ENCODE data around the gene ERVH48-1.
A peak's percentile ranks its signal among the peaks of the same experiment; 100 is the strongest.
"Not testable (repeated sequence)": the region's sequence is repeated elsewhere in the genome, so short reads cannot be mapped to it uniquely, and the experiment has no call there.

The ERVH48-1 gene

DNA sequence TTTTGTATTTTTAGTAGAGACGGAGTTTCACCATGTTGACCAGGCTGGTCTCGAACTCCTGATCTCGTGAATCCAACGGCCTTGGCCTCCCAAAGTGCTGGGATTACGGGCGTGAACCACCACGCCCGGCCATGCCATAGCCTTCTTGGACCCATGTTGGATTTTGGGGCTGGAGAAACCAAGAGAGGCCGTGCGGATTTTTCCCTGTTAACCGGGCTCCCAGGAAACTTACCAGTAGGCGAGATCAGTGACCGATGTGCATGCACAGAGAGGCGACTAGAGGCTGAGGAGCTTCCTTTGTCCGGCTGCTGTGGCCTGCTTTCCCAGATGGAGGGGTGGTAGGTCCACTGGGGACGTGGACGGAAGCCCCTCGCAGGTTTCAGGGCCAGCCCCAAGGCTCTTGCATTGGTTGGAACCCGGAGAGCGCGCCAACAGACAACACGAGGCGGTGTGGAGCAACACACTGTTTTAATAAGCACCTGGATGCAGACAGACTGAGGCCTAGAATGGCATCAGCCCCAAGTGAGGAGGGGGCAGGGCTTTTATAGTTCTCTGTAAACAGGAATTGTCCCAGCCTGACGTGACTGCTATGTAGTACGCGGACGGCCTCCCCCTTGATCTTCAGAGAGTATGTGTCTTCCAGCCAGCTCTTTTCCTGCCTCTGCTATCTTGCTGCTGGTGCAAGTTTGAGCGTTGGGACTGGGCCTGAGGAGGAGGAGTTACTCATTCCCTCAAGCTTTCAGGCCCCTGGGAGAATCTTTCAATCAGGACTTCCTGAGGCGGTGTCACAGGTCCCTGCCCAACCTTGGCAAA is at the start of gene ERVH48-1:
TSS of gene ERVH48-1 (minus strand) at position 517 of the 813 bp plus-strand sequence. CDS start 6,624 bp downstream, outside the sequence.
- DNase-seq (ENCODE audit: low read depth in 2 of 3, low spot score in 1 of 3), result no peak

DNA sequence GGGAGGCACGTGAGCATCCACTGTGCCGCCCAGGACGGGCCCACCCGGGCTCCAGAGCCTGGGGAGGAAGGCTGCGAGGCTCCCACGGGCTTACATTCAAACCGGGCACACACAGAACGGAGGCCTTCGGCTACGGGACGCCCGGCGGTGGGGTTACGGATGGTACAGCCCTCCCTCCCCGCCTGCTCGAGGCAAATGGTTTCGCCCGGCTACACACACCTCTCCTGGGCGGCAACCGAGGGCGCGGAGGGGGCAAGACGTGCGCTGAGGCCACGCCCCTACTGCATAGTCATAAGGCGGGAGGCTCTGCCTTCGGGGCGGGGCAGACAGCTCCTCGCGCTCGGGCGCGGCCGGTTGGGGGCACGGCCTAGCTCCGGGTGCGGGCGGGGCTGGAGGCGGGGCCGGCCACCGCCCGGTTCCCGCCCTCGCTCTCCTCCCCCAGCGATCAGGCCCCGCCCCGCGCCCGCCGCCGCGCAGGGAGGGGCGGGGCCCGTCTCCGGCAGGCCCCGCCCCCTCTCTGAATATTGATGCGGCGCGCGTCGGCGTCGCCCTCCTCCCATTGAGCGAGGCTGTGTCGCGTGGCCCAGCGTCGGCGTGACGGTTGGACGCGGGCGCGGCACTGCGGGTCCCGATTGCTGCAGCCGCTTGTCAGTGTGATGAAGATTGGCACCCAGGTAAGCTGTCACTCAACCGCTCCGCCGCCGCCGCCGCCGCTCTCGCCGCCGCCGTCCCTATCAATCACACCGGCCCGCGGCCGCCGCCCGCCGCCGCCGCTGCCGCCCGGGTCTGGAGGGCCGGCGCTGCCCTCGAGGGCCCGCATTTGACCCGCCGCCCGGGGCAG is 48.8 kb upstream of the ERVH48-1 start, which contains the start of gene PKNOX1:
TSS of gene PKNOX1 (plus strand) at position 572 of the 841 bp plus-strand sequence. CDS start 29,820 bp downstream, outside the sequence.
- DNase-seq (ENCODE audit: low read depth in 2 of 3, low spot score in 1 of 3), result peak; percentile 97 to 99 (median 98)

DNA sequence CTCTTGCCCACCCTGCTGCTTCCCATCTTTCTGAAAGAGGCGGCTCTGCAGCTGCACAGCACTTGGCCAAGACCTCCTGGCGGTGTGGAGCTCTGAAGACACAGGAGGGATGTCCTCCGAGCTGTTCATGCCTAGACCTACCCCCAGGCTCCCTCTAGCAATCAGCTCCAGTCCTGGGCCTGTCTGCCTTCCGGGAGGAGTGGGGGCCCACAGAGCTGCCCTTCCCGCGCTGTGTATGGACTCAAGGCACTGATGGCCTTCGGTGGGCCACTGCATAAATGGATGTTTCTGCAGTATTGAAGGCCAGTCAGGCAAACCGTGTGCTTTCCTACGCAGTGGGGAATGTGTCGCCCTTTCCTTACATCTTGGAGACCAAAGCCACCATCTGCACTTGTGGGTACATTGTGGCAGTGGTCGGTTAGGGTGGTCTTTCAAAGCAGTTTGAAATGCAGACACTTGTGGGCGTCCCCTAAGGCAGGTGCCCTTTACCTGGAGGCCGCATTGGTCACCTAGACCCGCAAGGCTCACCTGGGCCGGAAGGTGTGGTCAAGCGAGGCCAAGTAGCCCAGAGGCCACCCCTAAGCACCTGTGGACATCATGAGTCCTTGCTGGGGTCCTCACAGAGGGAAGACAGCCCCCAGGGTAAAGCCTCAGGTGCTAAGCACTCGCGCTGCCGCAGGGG is 48.0 kb upstream of the ERVH48-1 start:
- no peak for DNase-seq (ENCODE audit: low read depth in 2 of 3, low spot score in 1 of 3)

DNA sequence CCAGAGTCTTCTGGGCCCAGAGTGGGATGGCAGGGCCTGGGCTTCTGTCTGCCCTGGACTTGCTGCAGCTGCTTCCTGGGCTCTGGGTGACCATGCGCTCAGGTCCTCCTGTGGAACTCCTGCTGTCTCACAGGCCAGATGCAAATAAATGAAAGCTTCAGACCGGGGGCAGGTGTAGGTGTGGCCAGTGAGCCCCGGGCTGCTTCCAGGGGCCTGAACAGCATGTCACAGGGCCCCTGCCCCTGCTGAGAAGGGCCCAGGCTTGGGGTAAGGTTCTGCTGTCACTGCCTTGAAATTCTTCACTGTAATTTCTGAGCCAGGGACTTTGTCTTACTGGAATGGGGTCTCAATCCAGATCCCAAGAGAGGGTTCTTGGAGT is 46.5 kb upstream of the ERVH48-1 start:
- no peak for DNase-seq (ENCODE audit: low read depth in 2 of 3, low spot score in 1 of 3)

DNA sequence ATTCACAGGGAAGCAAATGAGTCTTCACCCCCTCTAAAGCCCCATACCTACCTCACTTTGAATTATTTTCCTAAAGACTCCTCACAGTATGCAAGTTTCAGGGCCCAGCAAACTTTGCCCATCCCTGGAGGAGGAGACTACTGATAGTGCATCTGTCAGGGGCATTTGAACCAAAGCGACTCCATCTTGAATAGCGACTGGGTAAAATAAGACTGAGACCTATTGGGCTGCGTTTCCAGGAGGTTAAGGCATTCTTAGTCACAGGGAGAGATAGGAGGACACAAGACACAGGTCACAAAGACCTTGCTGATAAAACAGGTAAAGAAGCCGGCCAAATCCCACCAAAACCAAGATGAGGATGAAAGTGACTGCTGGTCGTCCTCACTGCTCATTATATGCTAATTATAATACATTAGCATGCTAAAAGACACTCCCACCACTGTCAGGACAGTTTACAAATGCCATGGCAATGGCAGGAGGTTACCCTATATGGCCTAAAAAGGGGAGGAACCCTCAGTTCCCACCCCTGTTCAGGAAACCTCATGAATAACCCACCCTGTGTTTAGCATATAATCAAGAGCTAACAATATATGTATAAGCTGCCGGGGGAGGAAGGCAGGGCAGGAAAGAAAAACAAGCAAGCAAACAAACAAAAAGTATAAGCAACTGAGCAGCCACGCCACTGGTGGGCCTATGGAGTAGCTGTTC is 45.7 kb upstream of the ERVH48-1 start:
- DNase-seq (ENCODE audit: low read depth in 2 of 3, low spot score in 1 of 3), result no peak

DNA sequence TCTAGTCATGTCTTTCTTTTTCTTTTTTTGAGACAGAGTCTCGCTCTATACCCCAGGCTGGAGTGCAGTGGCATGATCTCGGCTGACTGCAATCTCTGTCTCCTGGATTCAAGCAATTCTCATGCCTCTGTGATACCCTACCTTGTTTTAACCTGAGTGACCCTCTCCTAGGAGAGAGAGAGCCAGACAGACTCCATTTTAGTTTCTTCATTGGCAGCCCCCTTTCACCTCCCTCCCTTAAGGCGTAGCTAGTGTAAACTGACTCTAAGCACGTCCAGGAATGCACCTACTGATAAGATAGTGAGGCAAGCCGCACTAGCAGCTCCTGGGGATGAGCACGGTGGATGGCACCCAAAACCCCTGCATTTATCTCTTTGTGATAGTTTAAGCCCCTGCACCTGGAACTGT is 43.8 kb upstream of the ERVH48-1 start:
- no peak for DNase-seq (ENCODE audit: low read depth in 2 of 3, low spot score in 1 of 3)

DNA sequence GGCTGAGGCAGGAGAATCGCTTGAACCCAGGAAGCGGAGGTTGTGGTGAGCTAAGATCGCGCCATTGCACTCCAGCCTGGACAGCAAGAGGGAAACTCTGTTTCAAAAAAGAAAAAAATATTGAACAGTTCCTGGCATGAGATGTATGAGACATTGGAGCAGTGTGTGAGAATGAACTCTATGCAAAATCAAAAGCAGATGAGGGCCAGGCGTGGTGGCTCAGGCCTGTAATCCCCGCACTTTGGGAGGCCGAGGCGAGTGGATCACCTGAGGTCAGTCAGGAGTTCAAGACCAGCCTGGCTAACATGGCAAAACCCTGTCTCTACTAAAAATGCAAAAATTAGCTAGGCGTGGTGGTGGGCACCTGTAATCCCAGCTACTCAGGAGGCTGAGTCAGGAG is 42.2 kb upstream of the ERVH48-1 start:
- DNase-seq (ENCODE audit: low read depth in 2 of 3, low spot score in 1 of 3), result not testable (repeated sequence)

DNA sequence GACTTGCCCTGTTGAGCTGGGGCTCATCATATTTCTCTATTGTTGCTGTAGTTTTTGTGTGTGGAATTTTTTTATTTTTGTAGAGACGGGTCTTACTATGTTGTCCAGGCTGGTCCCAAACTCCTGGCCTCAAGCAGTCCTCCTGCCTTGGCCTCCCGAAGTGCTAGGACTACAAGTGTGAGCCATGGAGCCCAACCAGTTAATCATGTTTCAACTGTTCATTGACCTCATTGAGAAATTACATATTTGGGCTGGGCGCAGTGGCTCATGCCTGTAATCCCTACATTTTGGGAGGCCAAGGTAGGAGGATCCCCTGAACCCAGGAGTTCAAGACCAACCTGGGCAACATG is 39.8 kb upstream of the ERVH48-1 start:
- no peak for DNase-seq (ENCODE audit: low read depth in 2 of 3, low spot score in 1 of 3)

DNA sequence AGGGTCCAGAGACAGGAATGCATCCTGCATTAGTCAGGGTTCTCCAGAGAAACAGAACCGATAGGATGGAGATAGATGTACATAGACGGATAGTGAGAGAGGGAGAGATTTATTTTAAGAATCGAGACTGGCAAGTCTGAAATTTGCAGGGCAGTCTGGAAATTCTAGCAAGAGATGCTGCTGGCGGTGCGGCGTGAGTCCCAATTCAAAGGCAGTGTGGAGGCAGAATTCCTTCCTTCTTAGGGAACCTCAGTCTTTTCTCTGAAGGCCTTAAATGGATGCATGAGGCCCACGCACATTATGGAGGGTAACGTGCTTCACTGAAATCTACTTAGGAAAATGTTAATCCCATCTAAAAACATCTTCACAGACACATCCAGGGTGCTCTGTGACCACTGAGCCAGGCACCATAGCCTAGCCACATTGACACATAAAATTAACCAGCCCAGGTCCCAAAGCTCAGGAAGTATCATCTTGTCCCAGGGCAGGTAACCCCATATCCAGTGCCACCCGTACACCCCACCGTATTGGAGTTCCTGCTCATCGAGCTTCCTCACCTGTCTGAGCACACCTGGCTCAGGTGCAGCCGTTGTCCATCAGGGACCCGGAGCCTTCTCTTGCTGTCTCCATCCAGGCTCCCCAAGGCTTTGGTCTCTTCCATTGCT is 39.2 kb upstream of the ERVH48-1 start:
- DNase-seq (ENCODE audit: low read depth in 2 of 3, low spot score in 1 of 3), result no peak

DNA sequence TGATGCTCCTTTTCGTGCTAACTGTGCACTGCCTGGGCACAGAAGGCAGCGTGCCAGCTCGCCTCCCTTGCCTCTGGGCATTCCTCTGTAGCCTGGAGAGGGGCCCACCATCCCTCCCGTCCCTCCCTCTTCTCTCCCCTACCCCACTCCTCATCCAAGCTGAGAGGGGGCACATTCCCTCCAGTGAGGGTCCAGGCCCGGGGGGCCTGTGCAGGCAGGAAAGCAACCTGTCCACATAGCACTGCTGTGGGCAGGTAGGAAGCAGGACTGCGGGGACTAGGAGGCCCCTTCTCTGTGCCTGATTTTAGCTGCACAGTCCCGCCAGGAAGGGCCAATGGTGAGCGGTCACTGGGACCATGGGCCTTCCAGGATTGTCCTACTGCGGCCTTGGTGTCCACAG is 38.7 kb upstream of the ERVH48-1 start:
- no peak for DNase-seq (ENCODE audit: low read depth in 2 of 3, low spot score in 1 of 3)

DNA sequence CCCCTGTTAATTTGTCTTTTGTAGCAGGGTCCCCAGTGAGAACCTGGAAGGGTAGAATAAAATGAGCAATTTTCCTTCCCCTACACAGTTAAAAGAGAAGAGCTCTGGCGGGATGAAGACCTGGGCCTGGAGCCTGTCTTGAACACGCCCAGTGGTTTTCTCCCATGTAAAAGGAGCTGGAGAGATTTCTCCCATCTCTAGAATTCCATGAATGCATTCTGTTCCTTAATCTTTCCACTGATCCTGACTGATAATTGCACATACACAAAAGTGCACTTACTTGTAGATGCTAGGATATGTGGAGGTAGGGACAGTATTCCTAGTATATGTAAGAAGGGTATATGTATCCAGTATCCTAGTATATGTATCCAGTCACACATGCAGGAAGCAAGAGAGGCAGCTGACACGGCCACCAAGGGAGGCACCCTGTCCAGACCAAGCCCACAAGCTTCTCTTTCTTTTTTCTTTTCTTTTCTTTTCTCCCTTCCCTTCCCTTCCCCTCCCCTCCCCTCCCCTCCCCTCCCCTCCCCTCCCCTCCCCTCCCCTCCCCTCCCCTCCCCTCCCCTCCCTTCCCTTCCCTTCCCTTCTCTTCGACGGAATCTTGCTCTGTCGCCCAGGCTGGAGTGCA is 37.1 kb upstream of the ERVH48-1 start:
- DNase-seq (ENCODE audit: low read depth in 2 of 3, low spot score in 1 of 3), result no peak

DNA sequence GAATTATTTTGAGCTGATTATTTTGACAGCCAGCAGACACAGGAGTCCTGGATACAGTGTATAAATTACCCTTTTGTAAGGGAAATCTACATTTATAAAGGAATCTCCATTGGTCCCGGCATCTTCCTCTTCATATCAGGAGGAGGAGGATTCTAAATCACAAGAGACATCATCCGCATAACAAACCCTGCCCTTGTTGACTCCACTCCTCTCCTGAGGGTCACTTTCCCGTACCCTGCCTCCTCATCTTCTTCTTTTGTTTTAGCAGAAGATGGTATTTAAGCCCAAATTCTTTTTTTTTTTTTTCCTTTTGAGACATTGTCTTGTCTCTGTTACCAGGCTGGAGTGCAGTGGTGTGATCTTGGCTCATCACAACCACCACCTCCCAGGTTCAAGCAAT is 34.3 kb upstream of the ERVH48-1 start:
- no peak for DNase-seq (ENCODE audit: low read depth in 2 of 3, low spot score in 1 of 3)

DNA sequence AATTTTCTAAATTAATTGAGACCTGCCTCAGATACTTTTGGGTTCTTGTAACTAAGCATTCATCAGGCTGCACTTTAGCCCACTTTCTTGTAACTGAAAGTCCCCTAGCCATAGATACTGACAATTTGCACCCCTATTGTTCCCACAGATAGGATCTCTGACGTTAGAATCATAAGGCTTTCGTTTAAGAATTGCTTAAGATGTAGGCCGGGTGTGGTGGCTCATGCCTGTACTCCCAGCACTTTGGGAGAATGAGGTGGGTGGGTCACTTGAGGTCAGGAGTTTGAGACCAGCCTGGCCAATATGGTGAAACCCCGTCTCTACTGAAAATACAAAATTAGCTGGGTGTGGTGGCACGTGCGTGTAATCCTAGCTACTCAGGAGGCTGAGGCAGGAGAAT is 32.7 kb upstream of the ERVH48-1 start:
- not testable (repeated sequence) for DNase-seq (ENCODE audit: low read depth in 2 of 3, low spot score in 1 of 3)

DNA sequence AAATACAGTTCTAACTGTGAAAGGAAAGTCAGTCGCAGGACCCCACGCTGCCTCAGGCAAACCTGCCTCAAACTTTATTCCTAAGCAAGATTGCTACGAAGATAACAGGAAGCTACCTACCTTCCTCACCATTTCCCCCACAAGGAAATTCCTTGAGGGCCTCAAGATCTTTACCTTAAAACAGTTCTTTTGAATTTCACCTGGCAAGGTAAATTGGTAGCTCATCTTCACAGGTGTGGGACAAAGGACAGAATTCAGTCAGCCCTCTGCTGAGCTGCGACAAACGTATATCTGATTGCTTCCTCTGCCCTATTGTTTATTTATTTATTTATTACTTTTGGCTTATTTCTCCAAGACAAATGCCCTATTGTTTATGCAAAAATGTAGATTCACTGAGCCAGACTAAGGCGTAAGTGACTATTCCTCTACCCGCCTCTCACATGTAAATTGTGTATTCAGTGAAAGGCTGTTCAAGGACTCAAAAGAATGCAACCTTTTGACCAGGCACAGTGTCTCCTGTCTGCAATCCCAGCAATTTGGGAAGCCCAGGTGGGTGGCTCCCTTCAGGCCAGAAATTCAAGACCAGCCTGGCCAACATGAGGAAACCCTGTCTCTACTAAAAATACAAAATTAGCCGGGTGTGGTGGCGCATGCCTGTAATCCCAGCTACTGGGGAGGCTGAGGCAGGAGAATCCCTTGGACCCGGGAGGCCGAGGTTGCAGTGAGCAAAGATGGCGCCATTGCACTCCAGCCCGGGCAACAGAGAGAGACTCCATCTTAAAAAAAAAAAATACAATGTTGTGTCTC is 31.6 kb upstream of the ERVH48-1 start:
- no peak for DNase-seq (ENCODE audit: low read depth in 2 of 3, low spot score in 1 of 3)

DNA sequence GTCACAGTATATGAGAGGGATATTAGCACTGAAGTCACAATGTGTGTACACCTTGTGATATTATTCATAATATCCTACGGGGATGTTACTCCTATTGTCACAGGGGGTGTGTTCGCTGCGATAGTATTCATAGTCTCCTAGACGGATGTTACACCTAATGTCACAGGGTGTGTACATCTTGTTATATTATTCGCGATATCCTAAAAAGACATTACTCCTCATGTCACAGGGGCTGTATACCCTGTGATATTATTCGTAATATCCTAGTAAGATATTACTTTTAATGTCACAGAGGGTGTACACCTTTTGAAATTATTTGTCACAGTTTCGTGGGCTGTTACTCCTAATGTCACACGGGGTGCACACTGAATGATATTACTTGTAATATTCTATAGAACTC is 25.8 kb upstream of the ERVH48-1 start:
- not testable (repeated sequence) for DNase-seq (ENCODE audit: low read depth in 2 of 3, low spot score in 1 of 3)

DNA sequence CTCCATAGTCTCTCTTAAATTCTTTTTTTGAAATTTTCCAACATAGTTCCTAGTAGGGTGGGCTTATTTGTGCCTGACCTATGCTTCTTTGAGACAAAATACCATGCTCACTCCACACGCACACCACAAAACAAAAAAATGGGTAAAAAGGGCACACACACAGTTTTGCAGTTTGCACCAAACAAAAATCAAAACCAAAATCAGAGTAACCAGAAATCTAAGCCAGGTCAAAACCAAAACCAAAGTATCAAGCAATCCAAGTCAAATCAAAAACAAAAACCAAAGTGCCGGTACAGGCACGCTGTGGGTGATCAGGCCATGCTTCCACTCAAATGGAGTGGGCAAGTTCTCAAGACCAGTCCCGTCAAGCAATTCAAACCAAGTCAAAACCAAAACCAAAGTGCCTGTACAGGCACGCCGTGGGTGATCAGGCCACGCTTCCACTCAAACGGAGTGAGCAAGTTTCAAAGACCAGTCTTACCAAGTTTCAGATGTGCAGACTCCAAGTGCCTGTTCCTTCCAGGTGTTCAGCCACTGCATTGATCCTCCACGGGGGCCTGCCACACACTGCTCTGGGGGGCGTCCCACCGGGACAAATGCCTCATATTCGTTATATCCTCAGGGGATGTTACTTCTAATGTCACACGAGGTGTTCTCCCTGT is 23.8 kb upstream of the ERVH48-1 start:
- DNase-seq (ENCODE audit: low read depth in 2 of 3, low spot score in 1 of 3), result not testable (repeated sequence)

DNA sequence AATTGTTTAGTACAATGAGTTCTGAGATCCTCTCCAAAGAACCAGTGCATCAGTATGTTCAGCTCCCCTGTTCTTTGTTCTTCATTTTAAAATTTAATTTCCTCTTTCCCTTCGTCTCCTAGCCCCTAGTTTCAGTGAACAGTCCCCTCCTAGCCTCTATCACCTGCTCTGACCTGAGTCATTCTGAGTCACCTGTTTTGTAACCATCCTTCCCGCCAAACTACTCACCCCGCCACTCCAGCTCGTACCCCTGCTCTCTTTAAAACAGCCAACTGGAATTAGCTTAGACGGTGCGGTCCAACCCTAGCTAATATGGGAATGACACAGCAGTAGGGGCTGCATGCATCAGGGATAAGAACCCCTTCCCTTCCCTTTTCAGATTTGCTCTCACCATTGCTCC is 16.8 kb upstream of the ERVH48-1 start:
- DNase-seq (ENCODE audit: low read depth in 2 of 3, low spot score in 1 of 3), result no peak

DNA sequence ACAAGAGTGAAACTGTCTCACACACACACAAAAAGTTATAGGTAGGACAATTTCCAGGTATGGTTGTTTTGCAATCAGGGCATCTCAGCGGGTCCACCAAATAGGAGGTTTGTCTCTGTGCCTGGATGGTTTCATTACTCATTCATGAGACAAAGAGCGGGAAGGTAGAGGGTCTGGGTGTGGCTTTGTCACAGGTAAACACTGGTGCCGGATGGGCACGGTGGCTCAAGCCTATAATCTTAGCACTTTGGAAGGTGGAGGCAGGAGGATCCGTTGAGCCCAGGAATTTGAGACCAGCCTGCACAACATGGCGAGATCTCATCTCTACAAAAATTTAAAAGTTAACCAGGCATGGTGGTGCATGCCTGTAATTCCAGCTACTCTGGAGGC is 16.3 kb upstream of the ERVH48-1 start:
- no peak for DNase-seq (ENCODE audit: low read depth in 2 of 3, low spot score in 1 of 3)

Measured in stimulated activated CD4-positive, alpha-beta T cell treated with anti-CD3 and anti-CD28 coated beads, Interleukin-12 subunit alpha, Interleukin-12 subunit beta, amount 100 ng/mL, for 48 hours (primary cell).